ENCODE data around the gene UBASH3B.
A peak's percentile ranks its signal among the peaks of the same experiment; 100 is the strongest.

Gene UBASH3B

GRCh38 chr11:122647736-122648275 lies 7.7 kb upstream of the UBASH3B start:
- no peak for DNase-seq (ENCODE audit: low read depth)

- DNase-seq (ENCODE audit: low read depth), result no peak
Observed at GRCh38 chr11:122649116-122649515, 6.4 kb upstream of the UBASH3B start.

DNA sequence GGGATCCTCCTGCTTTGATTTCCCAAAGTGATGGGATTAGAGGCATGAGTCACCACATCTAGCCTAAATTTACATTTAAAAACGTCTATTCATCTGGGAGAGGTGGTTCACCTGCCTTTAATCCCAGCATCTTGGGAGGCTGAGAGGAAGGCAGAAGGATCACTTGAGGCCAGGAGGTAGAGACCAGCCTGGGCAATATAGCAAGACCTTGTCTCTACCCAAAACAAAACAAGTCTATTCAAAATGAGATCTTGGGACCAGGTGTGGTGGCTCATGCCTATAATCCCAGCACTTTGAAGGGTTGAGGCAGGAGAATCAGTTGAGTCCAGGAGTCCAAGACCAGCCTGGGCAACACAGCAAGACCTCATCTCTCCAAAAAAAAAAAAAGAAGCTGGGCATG lies 4.9 kb upstream of the UBASH3B start:
- DNase-seq (ENCODE audit: low read depth), result no peak

DNA sequence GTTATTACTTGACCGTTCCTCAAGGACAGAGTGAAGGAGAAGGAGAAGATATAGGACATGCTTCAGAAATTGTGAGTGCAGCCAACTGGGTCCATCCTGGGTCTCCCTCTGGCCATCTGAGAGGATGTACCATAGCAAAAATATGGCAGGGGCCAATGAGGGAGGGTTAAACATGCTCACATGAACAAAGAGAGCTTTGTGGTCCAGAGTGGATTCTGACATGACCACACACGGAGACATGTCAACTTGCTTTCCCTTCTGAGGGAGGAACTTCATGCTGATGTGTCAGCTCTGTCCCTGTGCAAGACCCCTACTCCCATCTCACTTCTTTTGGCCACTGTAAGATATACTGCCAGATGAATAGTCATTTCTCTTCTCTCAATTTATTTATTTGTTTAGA lies 3.0 kb upstream of the UBASH3B start:
- no peak for DNase-seq (ENCODE audit: low read depth)

DNA sequence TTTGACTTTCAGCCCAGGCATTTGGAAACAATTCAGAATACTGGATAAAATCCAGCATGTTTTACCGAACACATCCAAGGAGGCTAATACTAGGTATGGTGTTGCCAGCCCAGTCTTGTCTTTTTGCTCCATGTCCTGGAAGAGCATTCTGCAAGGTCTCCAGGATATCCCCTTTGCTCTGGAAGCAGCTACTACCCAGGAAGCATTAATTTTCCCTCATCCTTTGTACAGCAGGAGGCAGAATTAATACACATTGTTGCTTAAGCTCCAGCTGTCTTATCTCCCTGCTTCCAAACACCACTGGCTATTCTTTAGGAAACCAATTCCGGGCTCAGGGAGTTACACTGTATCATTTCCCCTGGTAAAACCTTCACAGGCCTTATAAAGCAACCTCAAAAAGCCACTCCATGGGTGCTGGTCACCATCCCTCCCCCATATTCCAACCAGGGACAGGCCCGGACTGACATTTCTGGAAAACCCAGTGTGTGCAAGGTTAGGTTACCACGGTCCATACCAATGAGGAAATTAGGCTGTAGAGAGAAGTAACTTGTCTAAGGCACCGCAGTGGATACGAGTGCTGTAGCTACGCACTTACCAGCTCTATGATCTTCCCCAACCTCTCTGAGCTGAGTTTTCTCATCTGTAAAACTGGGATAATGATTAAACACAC lies 1.5 kb upstream of the UBASH3B start:
- DNase-seq (ENCODE audit: low read depth), result no peak

DNA sequence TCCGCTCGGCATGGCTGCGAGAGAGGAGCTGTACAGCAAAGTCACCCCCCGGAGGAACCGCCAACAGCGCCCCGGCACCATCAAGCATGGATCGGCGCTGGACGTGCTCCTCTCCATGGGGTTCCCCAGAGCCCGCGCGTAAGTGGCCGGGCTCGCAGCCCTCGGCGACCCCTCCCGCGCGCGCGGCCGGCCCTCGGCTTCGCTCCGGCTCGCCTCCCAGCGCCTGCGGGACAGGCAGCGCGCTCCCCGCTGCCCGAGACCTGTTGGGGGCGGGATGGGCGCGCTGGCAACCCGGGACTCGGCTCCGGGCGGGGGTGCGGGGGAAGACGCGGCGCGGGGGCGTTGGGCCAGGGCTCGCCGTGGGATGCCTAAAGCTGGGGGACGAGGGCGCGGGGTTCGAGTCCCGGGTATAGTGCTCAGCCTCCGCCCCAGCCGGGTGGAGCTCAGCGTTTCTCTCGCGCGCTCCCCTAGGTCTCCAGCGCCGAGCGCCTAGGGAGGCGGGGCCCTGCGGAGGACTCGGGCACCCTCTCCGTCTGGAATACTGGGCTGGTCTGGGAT lies 630 bp downstream of the UBASH3B start:
- peak; percentile 15 for DNase-seq (ENCODE audit: low read depth)

DNA sequence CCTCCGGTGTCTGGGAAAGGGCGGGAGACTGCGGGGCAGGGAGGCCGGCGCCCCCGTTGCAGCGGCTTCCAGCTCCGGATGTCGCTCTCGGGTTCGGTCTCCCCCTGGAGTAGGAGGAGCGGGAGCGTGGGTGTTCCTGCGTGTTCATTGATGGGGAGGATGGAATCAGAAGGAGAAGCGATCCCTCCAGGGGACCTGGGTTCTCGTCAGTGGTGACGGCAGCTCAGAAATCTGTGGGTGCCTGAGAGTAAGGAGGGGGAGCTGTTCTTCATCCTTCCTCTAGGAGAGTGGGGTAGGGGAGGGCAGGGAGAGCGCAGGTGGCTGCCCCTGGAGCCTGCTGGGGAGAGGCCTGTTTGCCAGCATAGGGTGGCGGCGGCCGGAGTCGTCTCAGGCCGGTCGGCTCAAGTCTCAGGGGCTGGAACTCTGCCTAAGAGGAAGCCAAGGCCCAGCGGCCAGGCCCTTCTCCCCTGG lies 1.1 kb downstream of the UBASH3B start:
- DNase-seq (ENCODE audit: low read depth), result peak; percentile 23

DNA sequence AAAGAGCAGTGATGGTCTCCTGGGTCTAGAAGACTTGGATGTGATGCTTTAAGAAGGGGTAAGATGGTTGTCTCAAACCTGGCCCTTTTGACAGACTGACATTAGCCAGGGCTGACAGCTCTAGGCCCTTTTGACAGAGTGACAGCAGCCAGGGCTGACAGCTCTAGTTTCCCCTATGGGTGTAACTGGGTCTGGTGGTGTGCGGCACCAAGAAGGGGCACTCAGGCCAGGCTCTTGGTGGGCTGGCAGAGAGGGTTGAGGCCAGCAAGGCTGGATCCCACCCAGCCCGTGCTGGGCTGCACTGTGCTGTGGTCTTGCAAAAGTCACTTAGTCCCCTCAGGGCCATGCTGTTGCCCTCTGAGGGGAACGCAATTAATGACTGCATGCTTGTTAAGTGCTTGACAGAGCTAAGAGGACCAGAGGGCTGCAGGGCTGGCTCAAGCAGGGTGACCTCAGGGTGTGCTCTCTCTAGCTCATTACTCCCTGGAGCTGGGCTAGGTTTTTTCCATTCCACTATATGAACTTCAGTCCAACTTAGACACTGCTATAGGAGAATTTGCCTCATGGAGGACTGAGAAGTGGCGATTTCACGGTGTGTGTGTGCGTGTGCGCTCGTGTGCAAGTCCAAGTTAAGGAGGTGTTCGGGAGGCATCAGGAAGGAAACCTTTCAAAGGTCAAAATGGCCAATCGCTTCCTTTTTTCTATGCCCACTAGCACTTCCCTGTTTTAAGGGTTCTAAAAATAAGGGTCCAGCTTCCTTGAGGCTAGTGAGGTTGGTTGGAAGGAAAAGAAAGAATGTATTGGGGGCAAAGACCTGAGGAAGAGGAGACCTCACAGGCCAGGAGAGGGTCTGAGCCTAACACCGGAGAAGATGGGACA lies 4.4 kb downstream of the UBASH3B start:
- no peak for DNase-seq (ENCODE audit: low read depth)

DNA sequence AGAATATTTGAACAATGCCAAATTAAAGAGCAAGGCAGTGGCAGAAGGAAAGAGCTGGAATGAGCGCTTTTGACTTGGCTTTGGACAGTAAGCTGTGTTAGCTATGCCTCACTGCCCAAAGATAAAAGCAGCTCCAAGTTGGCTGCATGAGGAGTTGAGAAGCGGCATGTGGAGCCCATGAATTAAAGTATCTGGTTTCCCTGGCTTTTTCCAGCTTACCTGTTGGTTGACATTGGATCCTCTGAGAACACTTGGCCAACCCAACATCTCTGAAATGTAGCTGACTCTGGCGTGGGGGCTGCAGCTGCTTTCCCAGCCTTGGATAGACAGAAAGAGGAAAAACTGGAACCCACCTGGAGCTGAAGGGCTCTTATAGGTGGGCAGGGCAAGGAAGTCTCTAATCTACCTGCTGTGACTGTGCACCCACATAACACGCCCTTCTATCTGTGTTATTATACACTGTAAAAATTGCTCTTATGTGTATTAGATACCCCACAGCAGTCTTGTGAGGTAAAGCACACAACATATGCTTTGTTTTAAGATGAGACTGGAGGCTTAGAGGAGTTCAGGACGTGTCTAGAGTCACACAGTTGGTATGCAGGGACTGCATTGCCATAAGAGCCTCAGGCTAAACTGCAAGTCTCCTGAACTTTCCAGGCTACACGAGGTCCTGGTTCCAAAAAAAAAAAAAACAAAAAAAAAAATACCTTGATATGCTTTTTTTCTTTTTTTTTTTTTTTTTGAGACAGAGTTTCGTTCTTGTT lies 5.8 kb downstream of the UBASH3B start:
- DNase-seq (ENCODE audit: low read depth), result no peak

DNA sequence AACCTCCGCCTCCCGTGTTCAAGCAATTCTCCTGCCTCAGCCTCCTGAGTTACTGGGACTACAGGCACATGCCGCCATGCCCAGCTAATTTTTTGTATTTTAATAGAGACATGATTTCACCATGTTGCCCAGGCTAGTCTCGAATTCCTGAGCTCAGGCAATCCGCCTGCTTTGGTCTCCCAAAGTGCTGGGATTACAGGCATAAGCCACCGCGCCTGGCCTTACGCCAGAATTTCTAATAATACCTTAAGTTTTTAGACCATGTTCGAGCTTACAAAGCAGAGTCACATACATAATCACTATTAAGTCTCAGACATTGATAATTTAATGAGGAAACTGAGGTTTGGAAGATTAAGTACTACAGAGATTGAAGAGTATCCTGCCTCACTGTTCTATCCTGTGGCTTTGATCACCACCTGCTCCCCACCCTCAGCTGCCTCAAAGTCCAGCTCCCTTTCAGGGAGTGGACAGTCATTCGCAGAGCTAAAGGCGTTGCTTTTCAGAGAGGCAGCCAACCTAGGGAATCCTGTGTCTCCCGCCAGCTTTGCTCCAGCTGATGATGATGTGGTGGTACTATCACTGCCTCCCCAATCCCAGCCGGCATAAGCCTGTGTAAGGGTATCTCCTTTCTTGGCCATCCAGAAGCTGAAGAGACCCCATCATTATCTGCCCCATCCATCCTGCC lies 7.7 kb downstream of the UBASH3B start:
- DNase-seq (ENCODE audit: low read depth), result no peak

GRCh38 chr11:122663764-122664163 lies 8.2 kb downstream of the UBASH3B start:
- DNase-seq (ENCODE audit: low read depth), result no peak

DNA sequence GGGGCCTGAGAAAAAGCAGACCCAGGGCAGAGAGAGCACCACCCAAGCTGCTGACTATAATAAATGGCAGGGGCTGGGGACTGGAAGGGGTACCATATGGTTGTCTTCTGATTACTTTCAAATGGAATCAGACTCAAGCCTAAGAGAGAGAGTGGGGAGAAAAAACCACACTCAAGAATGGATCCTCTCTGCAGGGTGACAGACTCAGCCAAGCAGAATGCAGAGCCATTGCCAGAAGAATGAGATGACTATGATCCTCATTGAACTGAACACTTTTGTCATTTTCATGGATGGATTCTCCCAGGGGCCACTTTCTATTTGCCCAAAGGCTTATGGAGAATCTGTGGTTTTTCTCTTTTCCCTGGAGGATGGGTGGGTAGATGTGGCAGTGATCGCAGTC lies 8.7 kb downstream of the UBASH3B start:
- no peak for DNase-seq (ENCODE audit: low read depth)

DNA sequence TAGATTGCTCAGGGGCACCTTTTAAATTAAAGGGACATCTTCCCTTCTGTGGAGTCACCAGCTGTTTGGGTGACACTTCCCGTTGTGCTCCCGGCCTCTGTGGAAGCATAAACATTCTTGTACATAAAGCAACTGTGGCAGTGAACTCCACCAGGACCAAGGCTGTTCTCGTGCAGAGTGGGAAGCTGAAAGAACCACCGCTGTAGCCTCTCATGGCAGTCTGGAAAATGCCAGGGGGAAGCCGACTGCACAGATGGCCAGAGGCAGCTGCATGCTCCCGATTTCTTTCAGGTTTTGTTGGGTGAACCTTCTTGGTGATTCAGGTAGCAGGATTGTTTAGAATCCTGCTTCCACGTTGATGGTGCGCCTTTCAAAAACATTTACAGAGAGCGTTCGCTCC lies 10.3 kb downstream of the UBASH3B start:
- DNase-seq (ENCODE audit: low read depth), result no peak

- DNase-seq (ENCODE audit: low read depth), result no peak
Observed at GRCh38 chr11:122666743-122667142, 11.2 kb downstream of the UBASH3B start.

DNA sequence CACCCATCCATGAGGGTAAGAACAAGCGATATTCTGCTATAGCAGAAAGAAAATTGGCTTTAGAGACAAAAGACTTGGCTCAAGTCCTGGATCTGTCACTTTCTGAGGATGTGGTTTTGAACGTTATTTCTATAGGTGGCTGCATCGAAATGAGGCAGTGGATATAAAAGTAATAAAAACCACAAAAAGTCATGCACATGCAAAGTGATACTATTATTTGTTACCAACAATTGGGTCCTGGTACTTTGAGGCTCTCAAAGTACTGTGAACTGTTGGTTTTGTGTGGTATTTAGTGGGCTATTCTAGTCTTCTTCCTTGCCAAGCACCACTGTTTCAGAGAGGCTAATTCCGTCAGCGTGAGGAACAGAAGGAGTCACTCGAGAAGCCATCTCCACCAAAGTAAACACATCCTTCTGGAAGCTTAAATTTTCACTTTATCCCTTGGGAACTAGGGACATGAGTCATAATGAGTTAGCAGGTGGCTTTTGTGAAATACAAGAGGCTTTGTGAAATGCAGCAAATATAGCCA lies 13.1 kb downstream of the UBASH3B start:
- no peak for DNase-seq (ENCODE audit: low read depth)

DNA sequence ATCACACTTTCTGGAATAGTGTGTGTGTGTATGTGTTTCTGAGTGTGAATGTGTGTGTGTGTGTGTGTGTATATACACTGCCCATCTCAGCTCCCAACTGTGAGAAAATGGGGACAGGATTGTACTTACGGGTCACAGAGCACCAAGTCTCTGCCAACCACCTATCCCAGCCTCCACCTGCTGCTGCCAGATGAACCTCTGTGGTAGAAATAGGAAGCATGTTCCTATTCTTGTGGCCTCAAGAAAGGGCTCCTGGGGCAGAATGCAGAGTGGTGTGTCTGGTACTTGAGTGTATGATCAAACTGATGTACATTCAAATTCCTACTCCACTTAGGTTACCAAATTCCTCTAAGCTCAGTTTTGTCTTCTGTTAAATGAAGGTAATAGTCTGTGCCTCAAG lies 14.6 kb downstream of the UBASH3B start:
- no peak for DNase-seq (ENCODE audit: low read depth)

DNA sequence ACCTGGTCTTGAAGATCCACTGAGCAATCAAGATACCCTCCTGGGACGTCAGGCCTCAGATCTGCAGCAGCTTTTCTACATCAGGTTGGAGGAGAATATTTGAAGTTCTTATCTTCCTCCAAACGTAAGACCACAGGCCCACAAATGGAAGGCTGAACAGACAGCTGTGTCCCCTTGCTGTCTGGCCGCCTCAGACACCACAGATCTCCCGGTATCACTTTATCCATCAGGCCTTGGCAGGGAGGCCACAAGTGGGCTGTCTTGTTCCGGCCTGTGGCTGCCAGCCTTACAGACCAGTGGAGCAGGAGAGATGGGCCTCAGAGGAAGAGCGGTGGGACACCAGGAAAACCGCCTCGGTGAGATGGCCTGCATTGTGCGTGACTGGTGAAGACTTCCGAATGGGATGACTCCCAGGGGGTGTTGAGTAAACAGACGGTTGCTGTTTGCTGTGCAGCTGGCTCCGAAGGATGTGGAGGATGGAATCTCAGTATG lies 15.9 kb downstream of the UBASH3B start:
- DNase-seq (ENCODE audit: low read depth), result no peak

GRCh38 chr11:122672892-122673291 lies 17.4 kb downstream of the UBASH3B start:
- no peak for DNase-seq (ENCODE audit: low read depth)

DNA sequence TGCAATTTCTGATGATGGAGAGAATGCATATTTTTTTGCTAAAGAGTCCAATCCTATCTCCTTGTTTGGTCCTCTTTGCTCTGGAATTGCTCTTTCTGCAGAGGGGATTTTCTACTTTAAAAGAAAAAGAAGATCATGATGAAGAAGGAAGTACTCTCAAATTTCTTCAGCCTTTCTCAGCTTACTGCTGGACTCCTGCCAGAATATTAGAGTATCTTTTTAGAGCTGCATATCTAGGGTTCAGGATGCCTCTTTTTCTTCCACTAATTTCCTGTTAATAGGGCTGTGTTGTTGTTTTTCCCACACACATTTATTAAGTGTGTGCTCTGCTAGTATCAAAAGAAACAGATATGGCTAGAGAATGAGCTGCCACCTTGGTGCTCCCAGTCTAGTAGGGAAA lies 18.2 kb downstream of the UBASH3B start:
- DNase-seq (ENCODE audit: low read depth), result no peak

DNA sequence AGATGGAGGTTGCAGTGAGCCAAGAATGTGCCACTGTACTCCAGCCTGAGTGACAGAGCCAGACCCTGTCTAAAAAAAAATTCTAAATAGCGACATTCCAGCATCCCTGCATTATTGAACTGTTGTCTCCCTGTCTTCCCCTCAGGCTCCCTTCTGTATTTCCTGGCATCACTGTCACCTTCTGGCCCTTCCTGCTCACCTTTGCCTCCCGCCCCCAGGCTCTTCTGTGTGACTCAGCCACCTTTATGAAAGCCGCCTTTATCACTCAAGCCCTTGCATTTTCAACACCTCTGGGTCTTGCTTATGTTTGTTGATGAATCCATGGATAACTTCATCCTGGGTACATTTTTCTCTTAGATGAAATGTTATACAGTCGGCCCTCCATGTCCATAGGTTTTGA lies 21.1 kb downstream of the UBASH3B start:
- DNase-seq (ENCODE audit: low read depth), result no peak

- no peak for DNase-seq (ENCODE audit: low read depth)
Observed at GRCh38 chr11:122677256-122677655, 21.7 kb downstream of the UBASH3B start.

Data from T follicular helper cell (primary cell).